NCI-H2171 treated with DMSO at 0.1 percent for 48 hours (cell line): Measurements from ENCODE around the gene ANO10.
"Not testable (repeated sequence)": the region's sequence is repeated elsewhere in the genome, so short reads cannot be mapped to it uniquely, and the experiment has no call there.

ENCODE experiments used
- DNase-seq: peaks from one replicate; lab custom pipeline; 2025; lab: John Stamatoyannopoulos, UW

The ANO10 gene

DNA sequence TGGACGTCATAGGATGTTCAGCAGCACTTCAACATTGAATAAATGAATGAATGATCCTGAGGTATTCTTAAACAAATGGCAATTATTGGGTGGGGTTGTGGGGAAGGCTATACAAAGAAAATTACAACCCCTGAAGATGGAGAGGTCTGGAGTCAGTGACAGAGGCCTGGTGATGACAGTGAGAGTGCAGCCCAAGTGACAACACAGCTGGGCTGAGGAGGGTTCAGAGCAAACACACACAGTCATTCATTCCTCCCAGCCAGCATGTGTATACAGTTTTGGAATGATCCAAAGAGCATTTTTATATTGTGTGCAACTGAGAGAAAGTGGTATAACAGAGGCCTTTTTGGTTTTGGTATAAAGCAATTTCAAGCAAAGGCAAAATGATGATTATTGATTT, 148.1 kb downstream of the ANO10 start:
- no peak for DNase-seq

DNA sequence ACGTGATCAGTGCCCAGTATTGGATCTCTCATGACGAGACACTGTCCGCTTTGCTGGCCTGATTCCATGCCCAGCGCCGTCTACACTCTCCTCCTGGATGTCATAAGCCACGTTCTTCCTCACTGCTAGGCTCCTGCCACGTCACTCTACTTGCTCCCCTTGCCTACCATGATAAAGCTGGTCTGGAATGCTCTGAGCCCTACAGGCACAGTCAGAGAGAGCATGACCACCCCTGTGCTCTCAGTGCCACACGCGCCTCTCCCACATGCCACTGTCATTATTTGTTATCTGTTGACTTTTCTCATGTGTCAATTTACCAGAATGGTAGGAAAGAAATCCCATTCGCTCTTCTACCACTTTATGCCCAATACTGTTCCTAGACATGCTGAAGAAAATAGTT, 148.6 kb downstream of the ANO10 start:
- DNase-seq, result no peak

DNA sequence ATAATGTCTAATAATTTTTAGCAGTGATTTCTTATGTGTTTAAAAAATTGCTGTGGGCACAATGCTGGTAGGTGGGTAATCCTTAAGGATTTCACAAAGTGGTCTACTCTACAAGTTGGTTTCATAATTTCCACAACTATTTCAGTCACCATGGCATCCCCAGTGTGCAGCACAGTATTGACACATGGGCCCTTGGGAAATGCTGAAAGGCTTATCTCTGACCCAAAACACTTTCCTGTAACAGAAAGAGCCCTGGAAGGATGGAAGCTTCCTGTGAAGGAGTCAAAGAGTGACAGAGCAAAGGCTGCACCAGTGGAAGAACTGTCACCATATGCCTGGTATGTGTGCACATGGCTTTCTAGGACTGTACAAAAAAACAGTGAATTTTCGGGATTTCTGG, 153.7 kb downstream of the ANO10 start:
- no peak for DNase-seq

DNA sequence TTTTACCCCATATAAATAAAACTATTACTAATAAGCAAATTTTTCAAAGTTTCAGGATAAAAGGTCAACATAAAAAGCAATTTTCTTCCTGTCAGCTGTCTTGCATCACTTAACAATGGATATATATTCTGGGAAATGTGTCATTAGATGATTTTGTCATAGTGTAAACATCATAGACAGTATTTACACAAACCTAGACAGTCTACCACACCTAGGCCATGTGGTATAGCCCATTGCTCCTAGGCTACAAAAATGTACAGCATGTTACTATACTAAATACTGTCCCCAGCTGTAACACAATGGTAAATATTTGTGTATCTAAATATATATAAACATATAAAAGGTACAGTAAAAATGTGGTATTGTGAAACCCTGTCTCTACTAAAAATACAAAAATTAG, 156.7 kb downstream of the ANO10 start:
- no peak for DNase-seq

DNA sequence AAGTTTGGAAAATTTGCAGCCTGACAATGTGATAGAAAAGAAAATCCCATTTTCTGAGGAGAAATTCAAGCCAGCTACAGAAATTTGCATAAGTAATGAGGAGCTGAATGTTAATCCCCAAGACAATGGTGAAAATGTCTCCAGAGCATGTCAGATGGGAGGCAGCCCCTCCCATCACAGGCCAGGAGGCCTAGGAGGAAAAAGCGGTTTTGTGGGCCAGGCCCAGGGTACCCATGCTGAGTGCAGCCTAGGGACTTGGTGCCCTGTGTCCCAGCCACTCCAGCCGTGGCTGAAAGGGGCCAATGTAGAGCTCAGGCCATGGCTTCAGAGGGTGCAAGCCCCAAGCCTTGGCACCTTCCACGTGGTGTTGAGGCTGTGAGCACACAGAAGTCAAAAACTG, 159.2 kb downstream of the ANO10 start:
- DNase-seq, result not testable (repeated sequence)

DNA sequence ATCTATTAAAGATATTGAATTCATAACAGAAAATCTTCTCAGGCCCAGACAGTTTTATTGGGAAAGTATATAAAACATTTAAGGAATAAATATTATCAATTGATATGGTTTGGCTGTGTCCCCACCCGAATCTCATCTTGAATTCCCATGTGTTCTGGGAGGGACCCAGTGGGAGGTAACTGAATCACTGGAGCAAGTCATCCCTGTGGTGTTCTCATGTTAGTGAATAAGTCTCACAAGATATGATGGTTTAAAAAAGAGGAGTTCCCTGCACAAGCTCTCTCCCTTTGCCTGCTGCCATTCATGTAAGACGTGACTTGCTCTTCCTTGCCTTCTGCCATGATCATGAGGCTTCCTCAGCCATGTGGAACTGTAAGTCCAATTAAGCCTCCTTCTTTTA, 160.5 kb downstream of the ANO10 start:
- no peak for DNase-seq

DNA sequence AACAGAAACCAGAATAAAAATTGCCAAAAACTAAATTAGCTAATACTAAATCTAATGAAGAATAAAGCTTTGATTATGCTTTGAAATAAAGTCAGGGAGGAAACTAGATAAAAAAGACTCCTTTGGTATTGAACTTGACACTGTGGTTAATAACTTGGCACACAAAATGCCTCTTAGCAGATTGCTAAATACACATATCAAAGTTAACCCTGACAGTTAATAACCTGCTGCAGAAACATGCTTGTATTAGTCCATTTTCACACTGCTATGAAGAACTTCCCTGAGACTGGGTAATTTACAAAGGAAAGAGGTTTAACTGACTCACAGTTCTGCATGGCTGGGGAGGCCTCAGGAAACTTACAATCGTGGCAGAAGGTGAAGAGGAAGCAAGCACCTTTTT, 164.8 kb downstream of the ANO10 start:
- not testable (repeated sequence) for DNase-seq

DNA sequence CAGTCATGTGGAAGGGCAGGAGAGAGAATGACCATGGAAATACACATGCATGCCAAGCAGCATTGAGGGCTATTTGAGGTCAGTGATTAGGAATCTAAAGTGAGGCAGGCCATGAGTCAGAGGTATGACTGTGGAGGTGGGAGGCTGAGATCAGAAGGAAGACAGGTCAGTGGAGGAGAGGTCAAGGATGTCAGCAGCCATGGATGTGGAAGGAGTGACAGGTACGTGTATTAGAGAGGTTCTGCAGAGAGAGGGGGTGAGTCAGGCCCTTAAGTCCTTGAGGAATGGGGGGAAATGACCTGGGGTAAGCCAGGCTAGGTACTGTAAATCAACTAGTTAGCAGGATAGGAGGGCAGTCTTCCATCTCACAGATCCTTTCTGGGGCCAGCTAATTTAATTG, 166.6 kb downstream of the ANO10 start:
- no peak for DNase-seq

DNA sequence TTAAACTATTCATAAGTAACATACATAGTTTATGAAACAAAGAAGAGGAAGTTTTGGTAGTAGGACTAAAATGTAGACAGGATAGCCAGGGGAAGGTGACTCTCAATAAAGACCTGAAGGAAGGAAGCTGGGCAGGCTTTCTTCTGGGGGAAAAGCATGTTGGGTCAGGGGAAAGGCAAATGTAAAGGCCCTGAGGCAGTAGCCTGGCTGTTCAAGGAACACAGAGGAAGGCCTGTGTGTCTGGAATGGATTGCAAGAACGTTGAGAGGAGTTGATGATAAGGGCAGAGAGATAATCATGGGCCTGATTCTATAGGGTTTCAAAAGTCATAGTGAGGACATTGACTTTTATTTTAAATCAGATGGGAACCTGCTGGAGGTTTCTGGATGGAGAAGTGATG, 167.8 kb downstream of the ANO10 start:
- no peak for DNase-seq

DNA sequence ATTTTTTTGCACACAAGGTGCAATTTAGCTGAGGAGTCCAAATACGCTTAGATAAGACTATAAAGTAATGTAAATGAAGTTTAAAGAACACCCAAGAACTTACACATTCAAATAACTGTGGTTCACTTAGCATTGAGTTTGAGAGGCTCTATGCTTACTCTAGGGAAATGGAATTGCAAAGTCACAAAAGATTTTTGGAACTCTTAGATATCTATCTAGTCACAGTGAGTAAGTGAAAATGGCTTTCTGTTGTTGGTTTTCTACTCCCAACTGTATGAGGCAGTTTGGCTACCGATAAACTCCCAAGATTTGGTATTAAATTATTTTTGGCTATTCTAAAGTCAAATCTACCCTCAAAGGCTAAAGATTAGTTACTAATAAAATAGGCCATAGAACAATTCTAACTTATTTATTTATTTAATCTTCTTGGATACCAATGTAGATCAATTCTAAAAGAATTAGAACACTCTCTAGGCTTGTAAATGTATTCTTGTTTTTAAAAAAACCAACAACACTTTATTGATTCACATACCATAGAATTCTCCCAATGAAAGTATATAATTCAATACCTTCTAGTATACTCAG, 170.0 kb downstream of the ANO10 start:
- no peak for DNase-seq

DNA sequence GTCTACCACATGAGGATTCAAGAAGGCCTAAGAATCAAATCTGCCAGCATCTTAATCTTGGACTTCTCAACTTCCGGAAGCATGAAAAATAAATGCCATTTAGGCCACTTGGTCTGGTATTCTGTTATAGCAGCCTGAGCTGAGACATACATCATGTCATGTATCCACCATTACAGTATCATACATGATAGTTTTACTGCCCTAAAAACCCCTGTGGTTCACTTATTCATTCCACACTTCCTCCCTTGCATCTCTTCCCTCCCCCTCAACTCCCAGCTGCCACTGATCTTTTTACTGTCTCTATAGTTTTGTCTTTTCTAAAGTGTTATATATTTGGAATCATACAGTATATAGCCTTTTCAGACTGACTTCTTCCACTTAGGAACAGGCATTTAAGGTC, 173.7 kb downstream of the ANO10 start:
- DNase-seq, result no peak

DNA sequence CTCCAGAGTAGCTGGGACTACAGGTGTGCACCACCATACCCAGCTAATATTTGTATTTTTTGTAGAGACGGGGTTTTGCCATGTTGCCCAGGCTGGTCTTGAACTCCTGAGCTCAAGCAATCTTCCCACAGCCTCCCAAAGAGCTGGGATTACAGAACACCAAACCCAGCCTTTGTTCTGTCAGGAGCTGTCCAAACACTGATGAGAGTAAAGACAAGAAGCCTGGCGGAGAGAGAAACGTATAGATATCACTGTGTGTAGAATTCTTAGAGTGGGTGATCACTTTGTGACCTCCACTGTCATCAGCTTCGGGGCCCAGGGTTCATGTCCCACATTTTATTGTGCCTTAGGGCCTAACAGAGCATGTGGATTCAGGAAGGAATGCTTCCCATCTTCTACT, 176.0 kb downstream of the ANO10 start:
- no peak for DNase-seq

DNA sequence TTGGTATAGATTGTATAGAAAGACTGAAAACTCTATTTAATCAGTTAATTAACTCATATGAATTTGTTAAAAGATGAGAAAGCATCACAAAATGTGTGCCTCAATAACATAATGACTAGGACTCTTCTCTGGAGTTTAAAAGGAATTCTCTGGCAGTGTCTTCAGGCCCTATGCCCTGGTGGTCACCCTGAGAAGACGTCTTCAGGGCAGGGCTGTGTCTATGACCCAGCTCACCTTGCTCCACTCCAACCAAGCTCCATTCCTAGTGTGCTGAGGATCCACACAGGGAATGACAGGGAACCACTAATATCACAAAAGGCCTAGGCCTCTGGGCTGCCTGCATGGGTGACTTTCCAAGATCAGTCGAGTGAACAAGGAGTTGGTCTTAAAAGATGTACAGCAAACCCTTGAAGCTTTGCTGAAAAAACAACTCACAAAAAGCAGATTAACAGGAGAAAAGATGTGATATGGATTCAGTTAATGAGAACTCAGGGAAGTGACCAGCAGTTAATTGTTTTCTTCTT, 178.9 kb downstream of the ANO10 start:
- DNase-seq, result no peak

DNA sequence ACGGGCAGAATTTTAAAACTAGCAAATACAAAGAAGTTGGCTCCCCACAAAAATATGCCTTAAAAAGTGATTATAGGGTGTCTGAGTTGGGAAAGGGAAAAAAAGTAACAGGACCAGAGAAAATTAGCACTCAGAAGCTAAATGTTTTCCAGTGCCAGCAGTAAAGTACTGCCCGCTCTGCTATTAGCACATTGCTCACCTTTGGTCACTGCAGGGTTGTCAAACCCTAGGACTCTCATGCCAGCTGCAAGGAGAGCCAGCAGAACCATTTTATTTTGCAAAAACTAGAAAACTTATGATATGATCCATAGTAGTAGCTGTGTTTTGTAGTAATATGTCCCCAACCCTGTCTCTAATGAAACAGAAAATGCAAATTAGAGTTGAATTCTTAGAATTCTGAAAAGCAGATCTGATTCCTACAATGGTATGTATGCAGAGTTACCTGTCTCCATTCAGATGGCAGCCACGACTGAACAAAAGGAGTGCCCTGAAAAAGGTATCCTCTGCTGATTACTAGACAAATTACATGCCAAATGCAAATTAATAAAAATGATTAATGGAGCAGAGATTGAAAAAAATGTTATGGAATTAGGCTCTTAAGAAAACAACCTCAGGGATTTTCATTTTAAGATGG, 185.2 kb downstream of the ANO10 start:
- no peak for DNase-seq

DNA sequence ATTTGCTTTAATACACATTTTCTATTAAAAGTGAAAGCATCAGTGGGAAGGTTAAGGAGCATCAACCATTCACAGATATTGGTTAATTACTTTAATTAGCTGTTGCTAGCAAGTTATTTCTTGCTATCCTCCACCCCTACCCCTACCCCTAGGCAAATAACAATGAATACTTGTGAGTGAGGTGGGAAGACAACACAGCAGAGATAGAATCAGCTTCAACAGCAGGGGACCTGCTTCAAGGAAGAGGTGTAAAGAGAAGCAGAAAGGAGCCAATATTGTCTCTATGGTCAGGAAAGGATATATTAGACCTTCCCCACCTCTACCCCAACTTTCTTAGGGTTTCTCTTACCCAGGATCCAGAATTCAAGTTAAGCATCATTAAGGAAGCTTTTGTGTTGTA, 186.1 kb downstream of the ANO10 start:
- no peak for DNase-seq

DNA sequence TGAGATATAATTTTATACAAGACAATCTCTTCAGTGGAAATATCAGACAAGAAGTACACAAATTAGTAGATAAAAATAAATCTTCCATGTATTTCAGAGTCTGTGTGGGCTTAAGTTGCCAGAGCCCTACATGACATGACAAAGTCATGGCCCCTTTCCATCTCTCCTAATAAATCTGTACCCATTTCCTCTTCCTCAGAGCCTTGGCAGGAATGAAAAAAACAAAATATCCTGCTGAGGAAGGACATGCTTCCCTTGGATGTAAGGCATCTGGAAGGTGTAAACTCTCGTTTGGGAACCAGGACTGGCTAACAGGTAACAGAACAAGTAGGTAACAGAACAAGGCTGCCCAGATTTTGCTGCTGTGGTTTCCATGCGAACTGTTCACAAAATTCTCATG, 187.4 kb downstream of the ANO10 start:
- DNase-seq, result no peak

DNA sequence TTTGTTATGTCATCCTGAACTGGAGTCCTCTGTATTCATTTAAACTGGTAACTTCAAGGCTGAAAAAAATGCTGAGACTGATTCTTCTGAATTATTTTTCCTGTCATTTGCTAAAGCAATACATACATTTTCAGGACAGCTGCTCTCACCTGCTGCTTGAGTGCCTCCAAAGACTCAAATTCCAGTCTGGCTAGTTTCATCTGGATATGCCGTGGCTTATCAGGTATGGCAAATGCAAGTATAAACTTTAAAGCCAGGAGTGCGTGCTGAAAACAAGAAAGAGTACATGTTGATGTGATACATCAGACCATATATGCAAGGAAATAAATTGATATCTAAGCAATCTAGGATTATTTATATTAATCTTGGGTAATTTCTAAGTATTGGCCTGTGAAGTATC, 189.3 kb downstream of the ANO10 start:
- peak; percentile 13 for DNase-seq

DNA sequence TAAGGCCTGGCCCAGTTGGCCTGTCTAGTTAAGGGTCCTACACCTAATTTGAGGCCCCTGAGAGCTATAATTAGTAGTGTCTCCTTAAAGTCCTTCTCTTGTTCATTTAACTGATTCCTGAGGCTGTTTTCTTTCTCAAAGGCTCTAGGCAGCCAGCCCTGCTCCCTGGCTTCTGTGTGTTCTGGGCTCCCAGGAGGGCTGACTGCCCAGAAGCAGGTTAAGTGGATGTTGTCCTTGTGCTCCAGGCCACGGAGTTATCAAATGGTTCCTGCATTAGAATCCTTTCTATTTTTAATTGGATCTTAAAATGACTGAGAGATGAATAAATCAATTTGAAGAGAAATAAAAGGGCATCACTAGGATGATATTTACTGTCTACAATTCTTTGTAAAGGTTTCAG, 195.4 kb downstream of the ANO10 start:
- no peak for DNase-seq

DNA sequence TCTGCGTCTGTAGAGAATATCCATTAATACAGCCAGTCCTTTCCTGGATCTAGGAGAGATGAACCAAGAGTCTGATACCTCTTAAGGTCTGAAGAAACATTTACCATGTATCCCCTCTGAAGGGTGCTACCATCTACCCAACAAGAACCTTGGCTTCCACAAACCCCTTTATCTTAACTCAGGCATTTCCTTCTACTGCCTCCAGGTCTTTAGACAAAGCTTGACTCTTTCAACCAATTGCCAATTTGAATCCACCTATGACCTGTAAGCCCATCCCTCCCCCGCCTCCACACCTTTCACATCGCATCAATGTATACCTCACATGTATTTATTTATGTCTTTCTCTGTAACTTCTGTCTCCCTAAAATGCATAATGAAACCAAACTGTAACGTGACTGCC, 196.0 kb downstream of the ANO10 start:
- DNase-seq, result no peak

DNA sequence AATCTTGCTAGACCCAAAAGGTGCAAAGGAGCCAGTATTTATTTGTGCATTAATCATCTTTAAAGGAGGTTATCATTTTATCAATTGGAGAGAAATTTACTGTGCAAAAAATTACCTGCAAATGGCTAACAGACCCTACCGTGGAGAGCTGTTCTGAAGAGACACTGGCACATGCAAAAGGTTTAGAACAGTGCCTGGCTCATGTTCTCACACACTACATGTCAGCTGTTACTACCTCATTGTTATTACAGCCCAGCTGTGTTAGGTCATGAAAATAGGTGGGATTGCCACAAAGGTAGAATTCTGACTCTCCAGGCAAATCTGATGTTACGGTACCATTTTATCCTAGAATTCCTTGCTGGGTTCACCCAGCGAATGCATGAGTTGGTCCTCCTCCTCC, 198.2 kb downstream of the ANO10 start:
- DNase-seq, result no peak

DNA sequence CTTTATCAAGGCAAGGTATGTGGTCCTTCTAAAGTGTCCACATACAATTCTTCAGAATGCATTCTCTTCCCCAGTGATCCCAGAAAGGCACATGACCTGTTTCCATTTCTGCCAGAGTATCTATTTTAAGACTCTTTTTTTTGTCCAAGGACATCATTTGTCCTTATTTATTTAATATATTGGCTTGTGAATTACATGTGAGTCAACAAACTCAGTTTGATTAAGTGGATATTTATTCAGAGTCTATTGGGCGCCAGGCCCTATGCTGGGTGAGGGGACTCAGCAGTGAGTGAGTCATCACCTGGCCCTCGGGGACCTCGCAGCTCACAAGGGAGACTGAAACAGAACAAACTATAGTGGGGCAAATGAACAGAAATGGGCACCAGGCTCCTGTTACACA, 198.7 kb downstream of the ANO10 start:
- DNase-seq, result no peak

DNA sequence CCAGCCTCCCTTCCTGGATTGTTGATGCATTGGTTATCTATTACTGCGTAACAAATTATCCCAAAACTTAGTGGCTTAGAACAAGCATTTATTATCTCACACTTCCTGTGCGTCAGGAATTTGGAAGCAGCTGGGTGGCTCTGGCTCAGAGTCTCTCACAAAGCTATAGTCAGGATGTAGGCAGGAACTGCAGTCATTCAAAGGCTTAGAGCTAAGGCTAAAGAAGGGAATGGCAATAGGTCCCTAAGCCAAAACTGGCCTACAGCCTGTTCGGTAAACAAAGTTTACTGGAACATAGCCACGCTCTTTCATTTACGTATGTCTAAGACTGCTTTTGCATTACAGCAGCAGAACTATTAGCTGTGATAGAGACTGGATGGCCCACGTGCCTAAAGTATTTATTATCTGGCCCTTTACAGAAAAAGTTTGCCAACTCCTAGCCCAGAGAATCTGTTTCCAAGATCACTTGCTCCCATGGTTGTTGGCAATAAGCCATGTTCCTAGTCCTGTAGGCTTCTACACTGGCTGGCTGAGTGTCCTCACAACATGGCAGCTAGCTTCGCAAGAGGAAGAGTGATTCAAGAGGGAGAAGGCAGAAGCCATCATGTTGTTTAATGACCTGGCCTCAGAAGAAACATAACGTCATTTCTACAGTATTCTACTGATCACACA, 203.1 kb downstream of the ANO10 start:
- DNase-seq, result no peak

DNA sequence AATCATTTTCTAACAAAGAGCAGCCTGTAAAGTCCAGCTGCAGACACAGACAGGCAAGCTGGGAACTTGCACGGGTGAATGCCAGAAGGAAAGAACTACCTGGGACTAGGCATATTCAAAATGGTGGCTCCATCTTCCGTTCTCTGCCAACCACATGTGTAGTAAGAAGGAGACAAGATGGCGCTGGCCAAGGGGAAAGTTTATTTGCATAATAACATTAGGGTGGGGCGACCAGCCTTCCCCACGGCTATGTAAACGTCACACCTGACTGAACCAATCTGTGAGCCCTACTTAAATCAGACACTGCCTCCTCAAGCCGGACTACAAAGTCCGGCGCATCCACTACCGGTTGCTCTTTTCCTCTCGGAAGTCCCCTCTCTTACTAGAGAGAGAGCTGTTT, 204.7 kb downstream of the ANO10 start:
- DNase-seq, result no peak

DNA sequence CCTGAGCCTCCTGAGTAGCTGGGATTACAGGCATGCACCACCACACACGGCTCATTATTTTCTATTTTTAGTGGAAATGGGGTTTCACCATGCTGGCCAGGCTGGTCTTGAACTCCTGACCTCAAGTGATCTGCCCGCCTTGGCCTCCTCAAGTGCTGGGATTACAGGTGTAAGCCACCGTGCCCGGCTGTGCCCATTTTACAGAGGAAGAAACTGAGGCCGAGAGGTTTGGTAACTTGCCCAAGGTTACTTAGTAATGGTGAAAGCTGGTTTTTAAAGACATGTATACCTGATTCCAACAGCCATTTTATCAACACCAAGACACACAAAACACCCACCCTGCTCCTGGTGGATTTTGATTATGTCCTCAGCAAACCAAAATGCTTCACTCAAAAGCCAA, 206.7 kb downstream of the ANO10 start:
- no peak for DNase-seq
